HG02642 (cell line): Measurements from ENCODE around the gene ADPRHL1.

Experiments
- ATAC-seq: cut with Tn5 transposase; IDR thresholded peaks from one replicate; pipeline ENCODE4 v1.9.1; 2021; ENCODE audit warnings: mild to moderate bottlenecking; ENCODE audit not compliant: unreplicated experiment, poor library complexity

The ADPRHL1 gene

DNA sequence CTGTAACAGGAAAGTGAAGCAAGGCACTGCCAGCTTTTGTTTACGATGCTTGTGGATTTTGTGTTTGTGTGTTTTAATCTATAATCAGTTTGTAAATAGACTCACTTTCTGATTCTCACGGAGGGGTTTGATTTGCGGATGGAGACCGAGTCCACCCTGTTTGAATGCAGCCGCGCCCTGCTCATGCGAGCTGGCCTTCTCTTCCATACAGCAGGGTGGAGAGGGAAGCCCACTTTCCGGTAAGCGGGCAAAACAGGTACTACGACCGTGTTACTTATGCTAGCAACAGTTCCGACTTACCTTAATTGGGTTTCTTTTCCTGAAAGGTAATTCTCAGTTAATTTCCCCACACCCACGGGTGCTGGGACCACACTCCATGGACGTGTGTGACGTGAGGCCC lies 33.1 kb downstream of the ADPRHL1 start:
- no peak for ATAC-seq

DNA sequence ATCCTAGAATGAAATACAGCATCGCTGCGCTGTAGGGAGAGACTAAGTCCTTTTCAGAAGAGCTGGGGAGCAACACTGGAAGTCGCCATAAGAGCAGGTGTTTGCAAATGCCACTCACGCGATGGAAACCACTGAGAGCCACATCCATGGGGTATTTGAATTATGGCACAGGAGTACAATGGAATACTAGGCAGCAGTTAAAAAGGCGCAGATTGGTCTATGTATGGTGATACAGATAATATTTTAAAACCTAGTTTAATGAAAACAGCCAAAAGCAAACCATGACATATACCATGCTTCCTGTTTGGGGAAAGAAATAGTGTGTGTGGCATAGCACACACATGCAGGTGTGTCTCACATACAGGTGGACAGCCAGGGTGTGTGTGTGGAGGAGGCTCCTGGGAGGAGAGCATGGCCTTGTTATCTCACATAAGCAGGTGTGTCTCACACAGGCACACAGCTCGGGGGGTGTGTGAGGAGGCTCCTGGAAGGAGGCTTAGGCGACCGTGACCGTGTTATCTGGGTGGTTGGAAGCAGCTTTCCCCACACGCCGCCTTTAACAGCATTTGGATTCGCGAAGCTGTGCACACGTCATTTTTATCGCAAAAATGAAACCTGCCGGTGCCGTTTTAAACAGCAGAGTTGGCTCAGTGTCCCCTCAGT lies 33.6 kb downstream of the ADPRHL1 start:
- ATAC-seq: no peak

DNA sequence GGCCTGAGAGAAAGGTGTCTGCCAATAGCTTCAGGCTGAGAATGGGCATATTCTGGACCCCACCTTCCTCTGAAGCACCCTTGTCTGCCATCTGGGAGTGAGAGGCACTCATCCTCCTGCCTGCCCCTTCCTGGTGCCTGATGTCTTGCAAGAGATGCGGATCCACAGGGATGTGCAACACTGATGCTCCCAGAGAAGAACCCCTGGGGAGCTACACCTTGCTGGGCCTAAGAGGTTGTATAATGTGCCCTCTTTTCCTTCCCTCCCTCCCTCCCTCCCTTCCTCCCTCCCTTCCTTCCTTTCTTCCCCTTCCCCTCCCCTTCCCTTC lies 34.6 kb downstream of the ADPRHL1 start:
- ATAC-seq: no peak

DNA sequence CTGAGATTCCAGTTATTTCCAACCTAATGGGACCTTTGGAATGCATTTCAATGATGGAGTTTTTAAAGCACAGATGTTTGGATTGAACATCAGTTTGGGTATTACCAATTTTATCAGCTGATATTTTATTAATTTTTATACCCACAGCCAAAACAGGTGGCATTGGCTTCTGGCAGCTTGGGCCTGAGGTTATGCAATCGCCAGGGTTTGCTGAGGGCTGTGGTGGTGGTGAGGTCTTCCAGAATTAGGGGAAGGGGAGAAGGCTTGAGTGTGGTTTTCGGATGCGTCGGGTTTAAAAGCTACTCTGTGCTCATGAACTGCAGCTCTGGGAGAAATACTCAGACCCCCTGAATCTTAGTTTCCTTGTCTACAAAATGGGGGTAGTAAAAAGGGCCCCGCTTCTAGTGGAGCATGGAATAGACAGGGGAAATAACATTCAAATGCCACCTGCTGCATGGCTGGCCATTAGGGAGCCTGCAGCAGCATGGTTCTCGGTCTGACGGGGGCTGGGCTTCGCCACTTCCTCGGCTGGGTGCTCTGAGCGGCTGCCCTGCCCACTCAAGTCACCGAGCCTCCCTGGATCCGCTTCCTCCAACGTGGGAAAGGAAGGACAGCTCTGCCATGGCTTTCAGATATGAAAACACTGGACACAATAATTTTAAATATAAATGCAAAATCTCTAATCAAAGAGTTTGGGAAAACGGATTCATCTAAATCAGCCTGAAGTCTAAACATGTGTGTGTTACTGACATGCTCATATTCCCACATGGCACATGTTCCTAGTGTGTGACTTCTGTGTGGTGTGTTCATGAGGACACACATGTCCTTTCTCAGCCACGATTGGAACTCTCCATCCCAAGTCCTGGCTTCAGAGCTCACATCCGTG lies 35.2 kb downstream of the ADPRHL1 start:
- ATAC-seq: no peak

DNA sequence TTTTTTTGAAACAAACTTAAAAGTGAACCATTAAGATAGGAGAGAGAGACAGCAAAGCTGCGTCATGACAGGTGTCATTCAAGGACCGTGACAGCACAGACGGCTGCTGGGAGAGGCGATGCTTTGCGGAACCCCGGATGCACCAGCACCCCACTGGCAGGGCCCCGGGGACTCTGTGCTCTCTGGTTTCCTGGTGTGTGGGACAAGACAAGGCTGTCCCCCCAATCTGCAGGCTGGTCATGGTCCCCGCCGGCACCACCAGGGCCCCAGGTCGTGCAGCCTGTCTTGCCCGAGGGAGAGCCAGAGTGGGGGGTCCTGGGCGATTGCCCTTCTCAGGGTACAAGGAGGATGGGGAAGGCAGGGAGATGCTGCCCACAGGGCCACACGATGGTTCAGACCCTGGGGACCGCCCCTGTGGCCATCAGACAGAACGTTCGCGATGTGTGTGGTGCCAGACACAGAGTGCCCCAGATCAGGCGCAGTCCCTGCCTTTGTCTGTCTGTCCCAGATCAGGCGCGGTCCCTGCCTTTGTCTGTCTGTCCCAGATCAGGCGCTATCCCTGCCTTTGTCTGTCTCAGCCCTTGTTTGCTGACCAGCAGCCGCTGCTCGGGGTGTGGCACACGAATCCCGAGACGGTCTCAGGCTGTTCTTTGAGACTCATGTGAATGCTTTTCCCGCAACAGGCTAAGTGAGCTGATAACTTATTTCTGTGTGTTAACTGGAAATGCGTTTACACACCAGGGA lies 36.1 kb downstream of the ADPRHL1 start:
- ATAC-seq: no peak

DNA sequence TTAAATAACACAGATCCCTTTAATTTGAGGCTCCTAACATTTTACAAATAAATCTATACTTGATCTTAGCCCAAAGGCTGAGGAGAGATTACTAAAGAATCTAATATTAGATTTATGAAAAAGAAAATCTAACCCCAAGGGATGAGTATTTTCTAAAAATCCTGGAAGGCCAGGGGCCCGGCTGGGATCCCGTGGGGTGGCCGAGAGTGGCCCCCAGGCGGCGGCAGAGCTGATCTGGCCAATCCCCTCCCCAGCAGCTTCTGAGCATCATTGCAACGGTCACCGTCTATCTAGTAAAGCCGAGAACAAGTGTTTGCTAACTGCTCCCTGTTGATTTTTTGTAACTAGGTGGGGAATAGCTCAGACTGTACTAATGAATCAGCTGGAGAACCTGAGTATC lies 37.5 kb downstream of the ADPRHL1 start:
- no peak for ATAC-seq

DNA sequence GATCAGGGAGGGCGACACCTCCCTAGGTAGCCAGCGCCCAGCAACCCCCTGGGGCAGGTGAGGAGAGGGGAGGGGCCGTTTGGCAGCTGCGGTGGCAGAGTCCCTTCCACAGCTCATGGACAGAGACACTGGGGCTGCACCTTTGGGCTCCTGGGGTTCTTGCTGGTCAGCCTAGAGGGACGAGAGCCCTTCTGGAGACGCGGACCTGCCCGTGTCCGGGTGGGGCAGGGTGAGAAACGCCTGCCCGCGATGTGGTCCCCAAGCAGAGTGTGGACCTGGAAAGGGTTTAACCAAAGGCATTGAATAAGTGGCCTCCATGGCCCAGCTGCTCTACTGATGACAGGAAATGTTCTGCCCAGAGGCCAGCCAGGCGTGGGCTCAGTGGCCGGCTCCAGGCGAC lies 38.3 kb downstream of the ADPRHL1 start:
- ATAC-seq: no peak

DNA sequence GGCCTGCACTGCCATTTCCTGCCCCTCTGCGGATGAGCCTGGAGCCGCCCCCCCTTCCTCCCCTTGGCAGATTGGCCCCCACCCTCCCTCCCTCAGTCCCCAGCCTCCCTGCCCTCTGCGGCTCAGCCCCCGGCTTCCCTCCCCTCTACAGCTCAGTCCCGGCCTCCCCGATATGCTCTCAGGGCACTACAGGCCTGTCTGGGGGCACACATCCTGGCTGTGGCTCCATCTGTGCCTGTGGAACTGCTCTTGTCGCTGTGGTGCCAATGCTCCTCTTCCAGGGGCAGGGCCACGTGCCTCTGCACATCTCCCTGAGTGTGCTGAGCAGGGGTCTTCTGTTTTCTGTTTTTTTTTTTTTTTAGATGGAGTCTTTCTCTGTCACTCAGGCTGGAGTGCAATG lies 39.0 kb downstream of the ADPRHL1 start:
- ATAC-seq: no peak

DNA sequence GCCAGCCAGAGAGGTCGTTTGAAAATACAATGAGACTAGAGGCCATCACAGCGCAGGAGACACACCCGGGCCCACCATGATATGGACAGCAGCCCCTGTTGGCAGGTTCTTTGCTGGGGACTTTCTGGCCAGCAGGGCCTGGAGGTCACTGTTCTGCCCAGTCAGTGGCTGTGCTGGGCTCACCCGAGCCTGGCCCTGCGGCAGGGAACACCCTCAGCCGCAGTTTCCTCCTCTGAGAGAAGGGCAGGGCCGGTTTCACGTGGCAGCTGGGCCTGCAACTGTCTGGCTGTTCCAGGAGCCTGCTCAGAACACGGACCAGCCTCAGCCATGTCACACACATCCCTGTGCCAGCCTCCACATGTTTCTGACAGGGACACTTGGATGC lies 39.4 kb downstream of the ADPRHL1 start:
- ATAC-seq: no peak

DNA sequence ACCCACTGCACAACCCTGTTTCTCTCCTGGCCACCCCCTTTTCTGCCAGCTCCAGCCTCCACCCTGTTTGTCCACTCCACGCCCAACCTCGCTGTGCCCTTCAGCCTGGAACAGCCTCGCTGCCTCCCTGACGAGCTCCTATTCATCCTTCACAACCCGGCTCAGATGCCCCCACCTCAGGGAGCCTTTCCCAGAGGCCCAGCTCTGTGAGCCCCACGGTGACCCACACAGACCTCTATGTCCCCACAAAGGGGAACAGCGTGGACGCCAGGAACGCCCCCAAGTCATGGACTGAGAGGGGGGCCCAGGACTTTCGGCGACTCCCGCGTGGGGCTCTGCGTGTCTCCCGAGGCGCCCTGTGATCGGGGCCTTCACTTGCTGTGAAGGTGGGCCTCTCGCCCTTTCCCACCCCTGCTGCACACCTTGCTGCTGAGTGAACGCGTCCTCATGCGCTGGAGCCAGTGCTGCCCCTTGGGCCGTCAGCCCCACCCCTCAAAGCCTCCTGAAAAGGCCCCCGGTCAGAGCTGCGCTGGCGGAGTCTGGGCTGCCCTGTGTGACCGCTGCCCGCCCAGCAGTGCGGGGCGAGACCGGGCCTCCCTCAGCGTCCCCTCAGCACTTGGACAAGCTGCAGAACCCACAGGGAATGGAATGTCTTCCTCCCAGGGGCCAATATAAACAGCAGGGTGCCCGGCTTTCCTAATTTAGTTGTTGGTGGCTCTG lies 40.0 kb downstream of the ADPRHL1 start:
- no peak for ATAC-seq

DNA sequence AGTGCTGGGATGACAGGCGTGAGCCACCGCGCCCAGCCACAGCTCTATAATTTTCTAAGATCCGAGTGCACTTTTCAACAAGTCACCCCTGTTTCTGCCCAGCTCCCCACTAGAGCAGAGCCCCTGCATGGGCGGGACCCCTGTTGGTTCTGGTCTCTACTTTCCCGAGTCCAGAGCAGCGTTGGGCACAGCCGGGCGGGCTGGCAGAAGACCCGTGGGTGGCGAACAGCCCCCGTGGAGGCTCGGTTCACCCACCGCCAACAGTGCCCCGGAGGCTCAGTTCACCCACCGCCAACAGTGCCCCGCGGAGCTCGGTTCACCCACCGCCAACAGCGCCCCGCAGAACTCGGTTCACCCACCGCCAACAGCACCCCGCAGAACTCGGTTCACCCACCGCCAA lies 40.8 kb downstream of the ADPRHL1 start:
- no peak for ATAC-seq

DNA sequence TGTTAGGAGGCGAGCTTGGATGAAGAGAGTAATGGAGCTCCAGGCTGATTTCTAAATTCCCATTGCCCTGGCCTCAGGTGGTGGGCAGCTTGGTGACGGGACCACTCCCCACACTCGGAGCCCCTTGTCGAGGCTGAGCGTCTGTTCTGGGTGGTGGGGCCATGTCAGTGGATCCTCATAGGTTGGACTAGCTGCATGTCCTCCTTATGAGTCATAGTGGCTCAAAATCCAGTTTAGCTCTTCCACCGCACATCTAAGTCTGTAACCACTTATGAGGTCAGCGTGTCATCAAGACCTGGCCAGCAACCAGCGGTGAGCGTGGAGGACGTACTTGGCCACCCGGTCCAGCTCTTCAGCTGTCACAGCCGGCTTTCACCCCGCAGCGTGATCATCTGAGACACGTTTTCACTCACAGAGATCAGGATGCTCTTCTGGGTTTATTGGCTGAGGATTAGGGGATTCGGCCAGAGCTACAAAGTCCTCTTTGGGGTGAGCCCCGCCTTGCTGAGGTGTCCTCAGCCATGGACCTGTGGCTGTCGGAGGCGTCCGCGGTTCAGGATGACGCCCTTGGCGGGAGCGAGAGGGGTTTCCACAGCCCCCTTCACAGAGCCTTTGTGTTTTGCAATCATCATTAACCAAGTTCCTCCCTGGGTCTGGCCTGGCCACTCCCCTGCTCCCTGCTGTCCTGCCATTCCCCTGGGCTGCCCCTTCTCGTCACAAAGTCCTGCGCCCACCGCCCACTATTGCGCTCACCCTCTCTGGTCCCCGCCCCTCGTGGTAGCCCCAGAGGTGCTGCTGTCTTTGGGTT lies 41.9 kb downstream of the ADPRHL1 start:
- ATAC-seq: no peak

DNA sequence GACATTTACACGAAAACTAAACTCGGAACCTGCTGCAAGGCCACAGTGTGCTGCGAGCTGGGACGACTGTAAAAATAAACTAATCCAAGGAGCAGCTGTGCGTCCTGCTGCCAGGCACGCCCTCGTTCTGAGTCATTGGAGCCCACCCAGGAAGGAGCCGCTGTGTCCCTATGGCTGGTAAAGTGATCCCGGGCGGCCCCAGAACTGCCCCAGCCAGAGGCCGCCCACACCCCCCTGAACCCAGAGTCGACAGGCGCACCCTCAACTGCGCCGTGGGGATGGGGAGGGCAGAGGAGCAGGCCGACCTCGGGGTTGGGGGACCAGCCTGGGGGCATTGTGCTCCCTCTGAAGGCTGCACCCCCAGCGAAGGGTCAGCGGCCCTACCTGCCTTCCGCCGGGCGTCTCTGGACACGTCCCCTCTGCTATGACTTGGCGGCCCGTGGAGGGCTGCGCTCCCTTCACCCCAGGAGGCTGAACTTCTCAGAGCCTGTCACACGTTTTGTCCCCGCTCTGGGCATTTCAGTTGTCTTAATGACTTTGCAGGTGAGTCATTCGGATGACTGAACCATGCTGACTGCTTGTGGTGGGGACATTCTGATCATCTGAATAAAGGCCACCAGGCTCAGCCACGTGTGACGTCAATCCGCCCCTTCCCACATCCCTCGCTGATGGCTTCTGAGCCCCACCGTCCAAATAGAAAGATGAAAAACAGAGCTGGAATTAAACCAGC lies 42.7 kb downstream of the ADPRHL1 start:
- no peak for ATAC-seq

DNA sequence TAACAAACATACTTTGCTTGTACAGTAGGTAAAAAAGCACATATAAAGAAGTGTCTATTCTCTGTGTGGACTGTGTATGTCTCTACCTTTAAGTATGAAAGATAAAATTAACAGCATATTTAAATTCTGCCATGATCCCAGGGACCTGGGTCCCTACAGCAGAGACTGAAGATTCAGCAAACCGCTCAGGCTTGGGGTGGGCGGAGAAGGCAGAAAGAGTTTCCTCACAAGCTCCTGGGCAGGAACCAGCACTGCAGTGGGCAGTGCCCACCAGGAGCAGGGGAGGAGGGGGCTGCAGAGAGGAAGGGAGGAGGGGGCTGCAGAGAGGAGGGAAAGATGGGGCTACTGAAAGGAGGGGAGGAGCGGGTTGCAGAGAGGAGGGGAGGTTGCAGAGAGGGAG lies 44.7 kb downstream of the ADPRHL1 start:
- ATAC-seq: no peak

DNA sequence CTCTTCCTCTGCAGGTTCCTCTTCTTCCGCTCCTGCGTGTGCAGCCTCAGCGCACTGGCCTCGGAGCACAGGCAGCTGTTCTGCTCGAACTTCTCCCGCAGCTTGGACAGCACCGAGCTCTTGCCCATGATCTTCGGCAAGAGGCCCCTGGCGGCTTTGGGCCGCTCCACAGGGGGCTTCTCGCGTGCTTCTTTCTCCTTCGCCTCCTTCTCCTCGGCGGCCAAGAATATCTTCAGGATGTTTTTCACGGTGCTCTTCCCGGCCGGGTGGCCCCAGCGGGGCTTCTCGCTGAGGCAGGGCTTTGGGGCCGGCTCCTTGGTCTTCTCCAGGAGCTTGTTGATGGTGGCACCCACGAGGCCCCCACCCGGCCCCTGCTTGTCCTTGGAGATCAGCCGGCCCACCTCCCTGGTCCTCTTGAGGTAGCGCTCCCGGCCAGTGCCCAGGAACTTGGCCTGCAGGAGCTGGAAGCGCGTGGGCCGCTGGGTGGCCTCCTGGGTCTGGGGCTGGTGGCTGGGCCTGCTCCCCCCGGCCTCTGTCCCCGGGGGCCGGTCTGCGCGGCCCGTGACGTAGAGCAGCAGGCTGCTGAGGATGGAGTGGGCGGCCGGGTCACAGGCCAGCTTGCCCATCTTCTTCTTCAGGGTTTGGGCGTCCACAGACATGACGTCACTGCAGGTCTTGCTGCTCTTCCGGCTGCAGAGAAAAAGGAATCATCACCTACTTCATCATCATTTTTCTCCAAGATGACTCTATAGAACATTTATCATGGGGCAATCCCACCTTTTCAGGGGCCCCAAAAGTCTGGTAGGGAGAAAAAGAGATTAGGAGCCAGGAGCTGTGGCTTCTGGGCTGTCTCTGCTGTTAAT lies 45.5 kb downstream of the ADPRHL1 start:
- ATAC-seq: no peak

DNA sequence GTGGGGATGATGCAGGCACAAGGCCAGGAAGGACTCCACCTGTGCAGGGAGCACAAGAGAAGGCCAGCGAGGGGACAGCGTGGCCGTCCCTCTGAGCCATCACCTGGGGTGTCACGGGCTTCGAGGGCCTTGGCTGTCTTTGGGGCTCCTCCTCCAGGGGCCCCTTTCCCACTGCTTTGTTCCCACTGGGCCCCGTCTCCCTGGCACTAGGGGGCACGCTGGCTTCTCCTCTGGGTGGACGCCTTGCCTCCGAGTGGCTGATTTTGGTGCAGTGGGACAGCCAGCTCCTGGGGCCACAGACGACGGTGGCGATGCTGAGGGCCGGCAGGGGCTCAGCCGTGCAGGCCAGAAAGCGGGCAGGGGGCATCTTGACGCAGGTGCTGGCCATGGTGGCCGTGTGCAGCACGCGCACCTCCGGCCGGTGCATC lies 46.2 kb downstream of the ADPRHL1 start:
- ATAC-seq: no peak

DNA sequence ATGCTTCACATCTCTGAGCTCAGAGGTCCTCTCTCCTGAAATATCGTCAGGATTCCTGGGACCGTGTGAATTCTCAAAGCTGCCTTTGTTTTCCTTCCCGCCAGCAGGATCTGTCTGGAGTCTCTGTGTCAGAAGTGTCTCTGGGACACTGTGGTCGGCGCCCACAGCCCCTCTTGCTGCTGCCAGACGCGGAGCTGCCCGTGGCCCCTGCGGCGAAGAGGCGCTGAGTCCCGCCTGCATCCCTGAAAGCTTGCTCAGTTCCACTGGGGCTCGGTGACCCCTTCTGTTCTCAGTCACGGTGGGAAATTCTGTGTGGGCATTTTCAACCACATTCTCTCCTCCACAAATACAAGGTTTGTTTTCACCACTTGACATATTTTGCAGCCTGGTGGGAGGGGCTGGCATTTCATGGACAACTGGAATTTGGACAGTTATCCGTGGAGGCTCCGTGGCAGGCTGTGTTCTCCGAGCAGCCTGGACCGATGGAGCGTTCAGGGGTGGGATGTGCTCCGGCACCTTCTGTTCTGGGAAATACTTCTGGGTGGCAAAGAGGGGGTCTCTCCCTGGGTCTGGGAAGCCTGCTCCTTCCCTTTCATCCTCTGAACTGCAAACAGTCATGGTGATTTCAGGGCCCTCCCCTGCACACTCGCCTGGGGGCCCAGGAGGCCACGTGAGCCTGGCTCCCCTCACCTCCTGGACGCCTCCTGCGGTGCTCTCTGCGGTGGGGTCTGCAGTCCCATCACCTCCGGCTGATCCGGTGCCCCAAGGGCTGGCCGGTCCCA lies 46.8 kb downstream of the ADPRHL1 start:
- ATAC-seq: no peak
